Stimulated activated naive CD8-positive, alpha-beta T cell treated with anti-CD3 and anti-CD28 coated beads, Interleukin-15, Interleukin-2, amounts not matched to agents 100 U/mL and 50 U/mL, for 24 hours (primary cell): ENCODE measurements around the gene ZNF416.
A peak's percentile ranks its signal among the peaks of the same experiment; 100 is the strongest.

Source experiments
- ATAC-seq: fragments of 150-1000 bp; cut with Tn5 transposase; one replicate; pipeline ENCODE4 v1.10.0; 2021
- DNase-seq: peaks from one replicate; pipeline ENCODE4 v3.0.0; 2021

Gene ZNF416

GRCh38 chr19:57559008-57559403 lies 19.7 kb downstream of the ZNF416 start:
- ATAC-seq (peak; percentile 54), DNase-seq (peak; percentile 24)

- DNase-seq = no peak
- ATAC-seq = no peak
Observed at GRCh38 chr19:57558525-57558924, 20.2 kb downstream of the ZNF416 start.

GRCh38 chr19:57557659-57558058 lies 21.1 kb downstream of the ZNF416 start:
- DNase-seq = no peak
- ATAC-seq = no peak

- no peak for DNase-seq
Observed at GRCh38 chr19:57552432-57552831, 26.3 kb downstream of the ZNF416 start.

GRCh38 chr19:57546513-57546912 lies 32.2 kb downstream of the ZNF416 start:
- DNase-seq (no peak), ATAC-seq (no peak)

More at GRCh38 chr19:57552432-57552831, 26.3 kb downstream of the ZNF416 start:
- ATAC-seq = no peak

GRCh38 chr19:57537953-57538547 lies 40.7 kb downstream of the ZNF416 start:
- ATAC-seq = no peak
- DNase-seq = no peak

GRCh38 chr19:57527136-57527881 lies 51.4 kb downstream of the ZNF416 start, which contains the start of gene ZNF549:
TSS of gene ZNF549 (plus strand) at chr19:57527356. CDS start at chr19:57527574, 218 bp downstream.
- DNase-seq (peak; percentile 87), ATAC-seq (peak; percentile 100)
